Testis (tissue), 3 donors: ENCODE measurements around the gene PKP2. TPM values are rescaled to one million over a fixed set of nuclear protein-coding genes. Genes with fewer than 3 reads are reported as not detected.

Experiments used
- DNase-seq: peaks from one replicate; pipeline ENCODE4 v3.0.0-alpha.2; 2019
- H3K27ac ChIP-seq, 2 donors: fragments of 200-600 bp; sonication (generic); one replicate each; pipeline ENCODE4 v1.5.1; 2019
- H3K27me3 ChIP-seq: fragments of 200-600 bp; sonication (generic); one replicate; pipeline ENCODE4 v1.5.1; 2019
- H3K36me3 ChIP-seq: fragments of 200-600 bp; sonication (generic); one replicate; pipeline ENCODE4 v1.5.1; 2017; ENCODE audit warnings: low read depth; ENCODE audit errors: missing control alignments
- H3K4me1 ChIP-seq: fragments of 200-600 bp; sonication (generic); one replicate; pipeline ENCODE4 v1.5.1; 2019
- H3K4me3 ChIP-seq, 2 donors: fragments of 200-600 bp; sonication (generic); one replicate each; pipeline ENCODE4 v1.5.1; 2017 to 2019
- H3K9me3 ChIP-seq: fragments of 200-600 bp; sonication (generic); one replicate; pipeline ENCODE4 v1.5.1; 2017
- CTCF ChIP-seq, 3 experiments: fragments of 450-650 bp in 2 of 3; fragments of 200-600 bp in 1 of 3; sonication (generic) in 1 of 3; IDR thresholded peaks; one replicate each; pipeline ENCODE4 v1.5.1; 2016 to 2019; ENCODE audit warnings: antibody characterized with exemption in 3 of 3, mild to moderate bottlenecking in 2 of 3, moderate library complexity in 1 of 3
- POLR2A ChIP-seq: fragments of 450-650 bp; IDR thresholded peaks from one replicate; pipeline ENCODE4 v1.6.1; 2017; ENCODE audit warnings: antibody characterized with exemption, mild to moderate bottlenecking, moderate library complexity
- WGBS, 2 donors: methylation state at CpG; one replicate each; pipeline ENCODE4 v1.1.5; 2018; 5-methylcytosine and 5-hydroxymethylcytosine counted together
- intact Hi-C: fragments of 100-400 bp; cut with DNase I; formaldehyde crosslinking; loops from one replicate; pipeline ENCODE4 v1.15.1; 2023; ENCODE audit warnings: low total_unique reads
- polyA plus RNA-seq: library from polyadenylated mRNA; stranded (reverse); fragments of 350-450 nt; fragmentation: Illumina TruSeq; extraction: RNeasy Lipid Tissue Mini Kit (QIAGEN cat#74804); gene quantifications from one replicate; pipeline ENCODE4 v1.2.3, GENCODE V29; 2014; ENCODE audit warnings: low read depth, low replicate concordance; ENCODE audit not compliant: insufficient read depth
- total RNA-seq, 2 donors: library from RNA; depleted of rRNA; stranded (reverse); fragments of >200 nt; gene quantifications; one replicate each; pipeline ENCODE4 v1.2.3, GENCODE V29; 2016

The PKP2 gene
- total and polyA plus RNA-seq, 3 donors from 2014 or later: 14.8 to 22.3 (median 18.9) TPM

- TF ChIP-seq CTCF (IDR thresholded peaks at IDR 0.05) (no peak), POLR2A (no peak)
- Histone ChIP-seq H3K9me3 (no peaks in the 10 kb centered on the region), H3K4me1 (no peaks in the 10 kb centered on the region), H3K27ac (no peak overlapping the region), H3K36me3 (no peaks in the 10 kb centered on the region), H3K27me3 (no peaks in the 10 kb centered on the region), H3K4me3 (no peak overlapping the region)
- intact Hi-C loops: no loop called here
- 52 to 66% methylated on average over 6 of the region's 6 CpGs for WGBS, 2 donors
- no peak for DNase-seq
Observed at GRCh38 chr12:32777691-32778175, 118.8 kb downstream of the PKP2 start.

GRCh38 chr12:32777159-32777558, 119.4 kb downstream of the PKP2 start:
- no peak for TF ChIP-seq POLR2A
- TF ChIP-seq CTCF (IDR thresholded peaks at IDR 0.05): no peak
- no peaks in the 10 kb centered on the region for H3K36me3 ChIP-seq
- DNase-seq: no peak
- intact Hi-C loops: no loop called here
- no peak overlapping the region for H3K4me3 ChIP-seq
- no peaks in the 10 kb centered on the region for H3K4me1 ChIP-seq
- H3K9me3 ChIP-seq: no peaks in the 10 kb centered on the region
- 67 to 72% methylated on average over 5 of the region's 5 CpGs for WGBS, 2 donors
- no peak overlapping the region for H3K27ac ChIP-seq
- no peaks in the 10 kb centered on the region for H3K27me3 ChIP-seq

- no peak for TF ChIP-seq CTCF (IDR thresholded peaks at IDR 0.05)
- H3K27me3 ChIP-seq: no peaks in the 10 kb centered on the region
- H3K36me3 ChIP-seq: no peaks in the 10 kb centered on the region
- H3K4me1 ChIP-seq: no peaks in the 10 kb centered on the region
- H3K27ac ChIP-seq: no peak overlapping the region
- intact Hi-C loops: no loop called here
- no peak for DNase-seq
- no peaks in the 10 kb centered on the region for H3K9me3 ChIP-seq
- H3K4me3 ChIP-seq: no peak overlapping the region
- 81 to 86% methylated on average over 4 of the region's 4 CpGs for WGBS, 2 donors
Observed at GRCh38 chr12:32776258-32776657, 120.3 kb downstream of the PKP2 start.

GRCh38 chr12:32773691-32774090, 122.9 kb downstream of the PKP2 start:
- Histone ChIP-seq H3K9me3 (no peaks in the 10 kb centered on the region), H3K27ac (no peak overlapping the region), H3K36me3 (no peaks in the 10 kb centered on the region), H3K4me3 (no peak overlapping the region), H3K4me1 (no peaks in the 10 kb centered on the region), H3K27me3 (no peaks in the 10 kb centered on the region)
- intact Hi-C loops: no loop called here
- TF ChIP-seq POLR2A (no peak), CTCF (IDR thresholded peaks at IDR 0.05) (no peak)
- no peak for DNase-seq
- 44 to 47% methylated on average over 6 of the region's 6 CpGs for WGBS, 2 donors

GRCh38 chr12:32770141-32770540, 126.4 kb downstream of the PKP2 start:
- intact Hi-C loops: no loop called here
- Histone ChIP-seq H3K9me3 (no peaks in the 10 kb centered on the region), H3K36me3 (no peaks in the 10 kb centered on the region), H3K4me3 (no peak overlapping the region), H3K4me1 (no peaks in the 10 kb centered on the region), H3K27me3 (no peaks in the 10 kb centered on the region), H3K27ac (no peak overlapping the region)
- WGBS, 2 donors: 50 to 55% methylated on average over 1 of the region's 1 CpG
- DNase-seq: no peak
- TF ChIP-seq CTCF (IDR thresholded peaks at IDR 0.05) (no peak), POLR2A (no peak)
